Brain pericyte (primary cell): ENCODE data around the gene OR10A6.
A peak's percentile ranks its signal among the peaks of the same experiment; 100 is the strongest.

Source experiments
- DNase-seq: peaks from one replicate; pipeline ENCODE4 v3.0.0-alpha.2; 2012; ENCODE audit warnings: low read depth, low spot score

OR10A6 gene

DNA sequence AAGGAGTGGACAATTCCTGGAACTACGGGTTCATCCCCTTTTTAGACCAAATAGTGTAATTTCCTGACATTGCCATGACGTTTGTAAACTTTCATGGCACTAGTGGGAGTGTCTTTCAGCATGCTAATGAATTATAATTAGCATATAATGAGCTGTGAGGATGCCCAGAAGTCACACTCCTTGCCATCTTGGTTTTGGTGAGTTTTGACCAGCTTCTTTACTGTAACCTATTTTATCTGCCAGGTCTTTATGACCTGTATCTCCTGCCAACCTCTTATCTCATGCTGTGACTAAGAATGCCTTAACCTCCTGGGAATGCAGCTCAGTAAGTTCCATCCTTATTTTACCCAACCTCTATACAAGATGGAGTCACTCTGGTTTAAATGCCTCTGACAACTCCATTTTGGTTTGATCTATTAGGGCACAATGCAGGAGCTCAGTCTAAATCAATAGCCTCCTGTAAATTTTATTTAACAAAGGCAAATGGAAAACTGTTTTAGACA, 20.7 kb downstream of the OR10A6 start:
- DNase-seq = no peak

- no peak for DNase-seq
These were observed 21.3 kb downstream of the OR10A6 start for GRCh38 chr11:7909585-7910285.

DNA sequence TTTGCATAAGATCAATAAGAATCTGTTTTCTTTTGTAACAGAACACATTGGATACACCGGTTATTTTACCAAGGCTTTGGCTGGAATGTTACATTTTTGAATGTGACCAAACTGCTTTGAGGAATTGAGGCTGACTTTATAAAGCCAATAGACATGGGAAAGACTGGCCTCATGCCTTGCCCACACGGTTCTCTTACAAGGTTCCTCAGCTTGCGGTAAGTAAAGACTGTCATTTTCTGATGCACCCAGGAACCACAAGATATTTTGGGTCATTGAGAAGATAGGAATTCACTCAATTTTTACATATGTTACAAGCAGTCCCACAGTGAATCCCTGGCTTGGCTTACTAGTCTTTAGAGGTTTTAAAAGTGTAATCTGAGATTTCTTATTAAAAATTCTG, 23.9 kb downstream of the OR10A6 start:
- no peak for DNase-seq

- DNase-seq = no peak
These were observed 24.6 kb downstream of the OR10A6 start for GRCh38 chr11:7906481-7906880.

DNA sequence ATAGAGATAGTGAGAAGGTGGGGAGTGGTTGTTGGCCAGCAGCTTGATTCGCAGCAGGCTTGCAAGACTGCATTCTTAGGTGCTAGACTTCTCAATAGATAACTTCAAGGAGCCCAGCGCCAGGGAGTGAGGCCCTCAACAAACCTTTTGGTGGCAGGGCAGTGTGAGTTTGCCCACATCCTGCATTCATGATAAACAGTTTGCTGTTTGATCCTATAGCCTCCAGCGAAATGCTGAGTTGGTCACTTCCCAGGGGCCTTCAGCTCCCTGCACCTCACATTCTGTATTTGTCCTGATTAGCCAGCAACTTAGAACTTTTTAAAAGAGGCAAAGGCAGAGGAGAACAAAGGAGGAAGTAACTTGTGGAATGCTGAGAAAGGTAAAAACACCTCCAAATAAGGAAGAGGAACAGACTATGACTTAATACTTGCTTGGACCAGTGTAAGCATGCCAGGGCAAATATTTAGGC, 25.1 kb downstream of the OR10A6 start:
- no peak for DNase-seq

- DNase-seq = no peak
These were observed 25.5 kb downstream of the OR10A6 start for GRCh38 chr11:7905549-7905948.

DNA sequence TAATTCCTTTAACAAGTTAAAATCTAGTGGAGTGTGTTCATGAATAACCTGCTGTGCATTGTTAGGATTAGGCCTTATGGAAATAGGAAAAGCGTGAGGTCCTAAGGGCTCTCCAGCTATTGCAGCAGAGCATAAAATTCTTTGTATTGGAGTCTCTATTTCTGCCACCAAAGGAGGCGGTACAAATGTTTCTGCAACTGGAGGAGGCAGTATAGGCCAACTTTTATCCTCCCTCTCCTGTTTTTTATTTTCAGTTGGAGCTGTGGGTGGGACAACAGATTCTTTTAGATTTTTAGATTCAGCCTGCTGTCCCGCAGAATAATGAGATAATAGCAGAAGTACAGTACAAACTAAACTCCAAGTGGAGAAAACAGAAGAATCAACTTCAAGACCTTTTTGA, 26.2 kb downstream of the OR10A6 start:
- DNase-seq = no peak

DNA sequence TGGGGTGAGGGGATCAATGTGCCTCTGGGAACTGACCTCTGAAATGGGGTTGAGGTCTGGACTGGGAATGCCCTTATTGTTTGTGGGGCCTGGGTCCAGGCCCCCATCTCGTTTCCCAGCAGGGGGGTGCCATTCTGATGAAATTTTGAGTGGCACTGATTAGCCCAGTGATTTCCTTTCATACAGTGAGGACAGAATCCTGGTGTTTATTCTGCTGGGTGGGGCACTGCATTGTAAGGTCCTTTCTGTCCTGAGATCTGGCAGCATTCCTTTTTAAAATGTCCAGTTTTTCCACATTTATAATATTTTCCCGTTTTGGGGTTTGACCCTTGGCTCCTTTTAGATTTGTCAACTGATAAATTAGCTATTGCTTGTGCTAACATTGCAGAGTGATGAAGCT, 27.1 kb downstream of the OR10A6 start:
- no peak for DNase-seq

DNA sequence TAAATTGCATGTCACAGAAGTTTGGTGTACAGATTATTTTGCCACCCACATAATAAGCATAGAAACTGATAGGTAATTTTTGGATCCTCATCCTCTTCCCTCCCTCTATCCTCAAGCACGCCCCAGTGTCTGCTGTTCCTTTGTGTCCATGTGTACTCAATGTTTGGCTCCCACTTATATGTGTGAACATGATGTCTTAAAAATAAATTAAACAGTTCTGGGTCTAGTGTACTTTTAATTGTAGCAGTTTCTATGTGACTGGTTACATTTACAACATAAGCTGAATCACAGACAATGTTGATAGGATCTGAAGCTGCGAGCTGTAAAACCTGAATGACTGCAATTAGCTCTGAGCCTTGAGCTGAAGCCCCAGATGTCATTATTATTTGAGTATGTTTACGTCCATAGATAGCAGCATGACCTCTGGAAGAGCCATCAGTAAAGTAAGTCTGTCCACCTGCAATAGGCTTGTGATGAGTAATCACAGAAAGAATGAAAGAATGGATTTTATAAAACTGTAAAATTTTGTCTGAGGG, 29.7 kb downstream of the OR10A6 start:
- DNase-seq = no peak

DNA sequence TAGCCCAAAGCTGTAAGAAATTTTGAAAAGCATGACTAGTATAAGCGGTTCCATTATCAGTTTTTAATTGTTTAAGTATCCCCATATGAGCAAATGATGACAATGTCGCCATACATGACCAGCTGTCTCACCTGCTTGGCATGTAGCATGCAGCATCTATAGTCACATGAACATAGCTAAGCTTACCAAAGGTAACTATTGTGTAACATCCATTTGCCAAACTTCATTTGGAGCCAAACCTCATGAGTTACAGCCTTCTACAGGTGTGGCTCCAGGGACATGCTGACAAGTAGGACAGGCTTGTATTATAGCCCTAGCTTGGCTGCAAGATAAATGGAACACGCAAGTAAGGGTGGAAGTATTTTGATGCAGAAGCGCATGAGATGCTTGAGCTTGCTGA, 30.4 kb downstream of the OR10A6 start:
- DNase-seq = no peak

- DNase-seq = no peak
These were observed 31.6 kb downstream of the OR10A6 start for GRCh38 chr11:7899418-7899817.

GRCh38 chr11:7898666-7899283, 32.3 kb downstream of the OR10A6 start:
- DNase-seq = no peak

- no peak for DNase-seq
These were observed 34.9 kb downstream of the OR10A6 start for GRCh38 chr11:7896009-7896785.

- no peak for DNase-seq
These were observed 36.8 kb downstream of the OR10A6 start for GRCh38 chr11:7894251-7894650.

GRCh38 chr11:7893796-7894195, 37.3 kb downstream of the OR10A6 start:
- no peak for DNase-seq

- peak; percentile 24 for DNase-seq
These were observed 38.2 kb downstream of the OR10A6 start for GRCh38 chr11:7892840-7893254.

- no peak for DNase-seq
These were observed 38.9 kb downstream of the OR10A6 start for GRCh38 chr11:7892059-7892699.

DNA sequence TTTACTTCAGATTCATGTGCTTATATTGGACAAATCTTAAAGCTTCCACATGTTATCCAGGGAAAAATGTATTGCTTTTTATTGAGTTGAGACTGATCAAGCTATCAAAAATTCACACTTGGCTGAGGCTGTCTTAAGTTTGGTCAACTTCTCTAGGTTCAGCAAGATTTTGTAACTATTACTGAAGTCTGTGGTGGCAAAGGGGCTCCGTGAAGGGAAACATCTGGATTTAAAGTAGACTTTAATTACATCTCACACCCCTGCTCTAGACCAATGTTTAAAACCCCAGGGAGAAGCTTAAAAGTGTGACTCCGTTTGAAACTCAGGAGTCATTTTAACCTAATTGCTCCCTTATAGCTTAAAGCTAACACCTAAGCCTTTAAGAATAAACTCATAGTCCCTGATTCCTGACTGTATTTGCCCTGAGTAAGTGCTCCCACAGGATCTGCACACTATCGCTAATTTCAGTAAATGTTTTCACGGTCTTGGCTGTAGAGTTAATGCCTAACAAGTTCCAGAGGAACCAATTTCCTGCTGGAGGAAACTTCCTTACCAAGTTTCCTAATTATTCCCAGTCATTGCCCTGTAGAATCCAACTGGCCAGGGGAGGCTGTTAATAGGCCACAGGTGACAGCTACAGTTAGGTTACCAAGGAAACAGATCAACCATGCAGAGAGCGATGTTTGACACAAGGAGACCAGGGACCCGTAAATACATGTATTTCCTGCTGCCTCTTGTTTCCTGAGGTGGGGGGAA, 40.5 kb downstream of the OR10A6 start:
- DNase-seq = no peak

GRCh38 chr11:7889985-7890384, 41.1 kb downstream of the OR10A6 start:
- DNase-seq = no peak

GRCh38 chr11:7882860-7883259, 48.2 kb downstream of the OR10A6 start:
- no peak for DNase-seq
